ENCODE measurements around the gene PRKCA.

The PRKCA gene

DNA sequence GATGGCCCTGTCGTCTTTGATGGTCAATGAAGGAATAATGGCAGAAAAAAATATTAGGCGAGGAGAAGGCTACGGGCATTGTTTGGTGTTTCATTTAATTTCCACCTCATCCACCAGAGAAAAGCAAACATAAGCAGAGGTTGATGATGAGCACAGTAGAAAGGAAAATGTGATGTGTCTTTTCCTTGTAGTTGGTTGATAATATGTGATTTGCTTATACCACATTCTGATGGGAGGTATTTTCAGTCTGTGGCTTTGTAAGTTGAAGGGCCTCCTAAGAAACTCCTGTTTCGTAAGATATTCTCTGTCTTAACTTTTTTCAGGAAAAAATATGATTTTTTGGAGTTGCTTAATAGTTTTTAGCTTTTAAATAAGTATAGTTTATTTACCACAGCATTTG, 215.7 kb downstream of the PRKCA start:
- no peak for DNase-seq (ENCODE audit: low read depth in 2 of 2)

DNA sequence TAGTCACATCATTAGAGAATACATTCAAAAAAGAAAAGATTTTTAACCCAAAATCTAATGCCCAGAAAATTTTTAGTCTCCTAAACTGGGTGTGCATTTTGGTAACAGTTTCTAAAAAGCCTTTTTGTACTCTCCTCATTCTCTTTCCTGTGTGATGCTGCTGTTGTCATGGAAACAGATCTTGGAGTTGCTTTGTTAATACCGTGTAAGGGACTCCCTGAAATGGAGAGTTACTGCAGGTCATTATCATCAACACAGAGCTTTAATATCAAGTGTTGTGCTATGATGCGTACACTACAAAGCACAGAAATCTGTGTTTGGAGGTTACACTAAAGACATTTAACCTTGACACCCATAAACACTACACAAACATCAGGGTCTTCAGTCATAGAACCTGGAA, 216.3 kb downstream of the PRKCA start:
- no peak for DNase-seq (ENCODE audit: low read depth in 2 of 2)

DNA sequence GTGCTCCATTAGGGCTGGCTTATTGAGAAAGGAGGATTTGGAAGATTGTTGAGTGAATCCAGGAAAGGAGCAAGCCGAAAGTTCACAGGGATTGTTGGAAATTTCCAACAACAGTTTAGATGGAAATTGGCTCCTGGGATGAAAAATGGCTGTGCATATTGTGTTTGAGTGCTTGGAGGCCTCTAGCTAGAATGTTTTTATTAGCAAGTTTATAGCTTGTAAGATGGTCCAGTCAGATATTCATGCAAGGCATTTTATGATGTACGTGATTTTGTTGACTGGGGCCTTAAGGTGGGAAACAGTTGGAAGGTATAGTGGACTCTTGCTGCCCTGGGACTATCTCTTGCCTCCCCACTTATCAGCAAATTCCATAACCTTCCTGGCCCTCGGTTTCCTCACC, 216.7 kb downstream of the PRKCA start:
- DNase-seq (ENCODE audit: low read depth in 2 of 2): no peak

DNA sequence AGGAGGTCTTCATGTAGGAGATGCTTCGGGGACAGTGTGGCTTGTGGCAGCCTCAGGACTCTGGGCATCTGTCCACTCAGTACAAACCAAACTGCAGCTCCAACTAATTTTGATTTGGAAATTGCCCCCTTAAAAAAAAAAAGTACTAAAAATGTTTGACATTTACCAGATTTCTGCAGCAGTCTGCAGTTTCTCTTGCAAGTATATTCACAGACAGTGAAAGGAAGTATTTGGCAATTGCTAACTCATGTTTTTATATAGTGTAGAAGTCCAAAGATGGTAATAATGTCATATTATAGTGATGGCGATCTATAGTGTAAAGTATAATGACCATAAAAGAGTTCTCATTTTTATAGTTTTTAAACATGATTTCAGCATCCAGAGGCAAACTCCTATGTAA, 218.6 kb downstream of the PRKCA start:
- DNase-seq (ENCODE audit: low read depth in 2 of 2): no peak

DNA sequence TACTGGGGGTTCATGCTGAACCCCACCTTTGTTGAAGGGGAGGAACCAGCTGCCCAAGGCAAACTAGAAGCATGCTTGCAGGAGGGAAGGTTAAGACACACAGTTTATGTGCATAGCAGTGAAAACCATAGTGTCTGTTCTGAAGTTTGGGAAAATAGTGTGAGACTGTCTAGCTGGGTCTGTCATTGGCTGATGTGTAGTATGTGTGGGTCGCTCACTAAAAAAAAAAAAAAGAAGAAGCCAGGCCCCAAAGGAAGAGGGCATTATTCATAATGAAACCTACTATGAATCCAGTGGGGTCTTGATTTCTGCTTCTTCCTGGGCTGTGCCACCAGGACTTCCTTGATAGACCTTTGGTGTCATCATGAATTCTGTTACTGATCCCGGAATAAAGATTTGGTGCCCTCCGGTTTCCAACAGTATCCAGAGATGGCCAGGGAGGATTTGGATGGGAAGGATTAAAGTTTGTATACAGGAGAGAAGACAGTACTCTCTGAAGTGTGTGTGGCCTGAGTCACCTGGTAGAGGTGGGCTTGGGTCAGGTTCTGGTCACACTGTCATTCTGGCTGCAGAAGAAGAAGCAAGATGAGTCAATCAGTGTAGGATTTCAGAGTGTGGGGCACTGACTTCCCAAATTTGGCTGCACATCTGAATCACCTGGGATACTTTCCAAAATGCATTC, 220.3 kb downstream of the PRKCA start:
- no peak for DNase-seq (ENCODE audit: low read depth in 2 of 2)

DNA sequence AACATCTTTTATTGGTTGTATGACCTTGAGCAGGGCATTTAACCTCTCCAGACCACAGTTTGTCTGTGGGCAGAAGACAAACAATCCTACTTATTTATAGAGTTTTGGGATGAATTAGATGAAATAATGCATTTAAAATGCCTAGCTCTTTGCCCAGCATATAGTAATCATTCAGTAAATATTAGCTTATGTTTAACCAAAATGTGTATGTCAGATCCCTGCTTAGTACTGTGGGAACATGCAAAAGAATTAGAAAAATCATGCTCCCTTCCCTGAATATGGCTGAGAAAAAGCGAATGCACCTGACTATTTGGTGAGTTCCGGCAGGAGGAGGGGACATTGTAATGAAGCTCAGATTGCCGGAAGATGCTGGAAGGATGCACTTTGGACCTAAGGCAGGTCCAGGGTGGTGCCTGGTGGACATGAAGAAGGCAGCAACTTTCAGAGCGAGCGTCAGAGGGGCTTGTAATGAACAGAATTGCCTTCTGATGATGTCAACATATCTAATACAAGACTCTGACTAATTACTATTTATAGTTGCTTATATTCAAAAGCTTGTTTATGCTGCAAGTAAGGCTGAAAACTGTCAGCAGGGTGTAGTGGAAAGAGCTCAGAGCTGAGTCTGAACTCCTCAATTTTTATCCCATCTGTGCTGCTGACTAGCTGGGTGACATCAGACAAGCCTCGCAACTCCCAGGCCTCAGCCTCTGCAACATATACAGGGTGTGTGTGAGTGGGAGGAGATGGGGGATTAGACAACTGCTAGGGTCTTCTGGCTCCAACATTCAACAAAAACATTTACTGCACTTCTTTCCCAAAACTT, 221.2 kb downstream of the PRKCA start:
- DNase-seq (ENCODE audit: low read depth in 2 of 2): no peak

DNA sequence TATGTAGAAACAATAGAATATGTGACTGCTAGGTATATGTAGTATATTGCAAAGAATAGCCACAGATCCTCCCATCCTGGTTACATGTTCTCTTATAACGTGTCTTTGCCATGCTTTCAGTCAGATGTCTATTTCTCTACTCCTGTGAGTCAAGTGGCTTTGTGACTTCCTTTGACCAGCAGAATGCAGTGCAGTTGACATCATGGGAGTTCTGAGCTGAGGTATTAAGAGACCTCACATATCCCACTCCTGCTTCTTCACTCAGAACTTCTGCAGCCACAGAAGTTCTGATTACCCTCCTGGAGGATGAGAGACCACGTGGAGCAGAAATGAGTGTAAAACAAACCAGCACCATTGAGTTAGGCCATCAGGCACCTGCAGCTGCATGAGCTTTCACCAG, 222.5 kb downstream of the PRKCA start:
- DNase-seq (ENCODE audit: low read depth in 2 of 2): no peak

DNA sequence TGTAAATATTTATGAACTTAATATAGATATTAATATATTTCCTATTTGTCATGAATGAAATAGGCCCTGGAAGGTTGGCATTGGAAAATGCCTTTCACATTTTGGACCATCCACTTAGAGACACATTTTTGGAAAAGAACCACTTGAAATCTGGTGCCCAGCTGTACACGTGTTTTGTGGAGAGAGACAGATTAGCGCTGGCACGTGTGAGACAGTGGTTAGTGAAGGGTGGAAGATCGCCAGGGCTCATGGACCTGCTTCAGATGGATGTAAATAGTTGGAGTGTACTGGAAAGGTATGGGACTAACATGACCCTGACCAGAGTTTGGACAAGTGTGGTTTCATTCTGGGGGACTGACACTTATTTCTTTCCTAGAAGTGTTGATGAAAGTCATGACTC, 222.9 kb downstream of the PRKCA start:
- no peak for DNase-seq (ENCODE audit: low read depth in 2 of 2)

DNA sequence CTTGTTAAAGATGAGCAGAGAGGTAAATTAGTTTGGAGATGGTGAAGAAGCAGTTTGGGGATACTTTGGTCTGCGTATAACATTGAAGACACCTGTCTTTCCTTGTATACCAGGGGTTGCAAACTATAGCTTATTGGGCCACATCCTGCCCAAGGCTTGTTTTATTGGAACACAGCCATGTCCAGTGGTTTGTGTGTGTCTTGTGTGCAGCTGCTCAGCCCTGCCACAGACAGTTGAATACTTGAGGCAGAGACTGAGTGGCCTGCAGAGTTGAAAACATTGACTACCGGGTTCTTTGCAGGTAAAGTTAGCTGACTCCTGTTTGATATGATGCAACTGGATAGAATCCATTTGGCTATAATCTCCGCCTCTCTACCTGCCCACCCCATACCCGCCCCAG, 224.4 kb downstream of the PRKCA start:
- no peak for DNase-seq (ENCODE audit: low read depth in 2 of 2)

DNA sequence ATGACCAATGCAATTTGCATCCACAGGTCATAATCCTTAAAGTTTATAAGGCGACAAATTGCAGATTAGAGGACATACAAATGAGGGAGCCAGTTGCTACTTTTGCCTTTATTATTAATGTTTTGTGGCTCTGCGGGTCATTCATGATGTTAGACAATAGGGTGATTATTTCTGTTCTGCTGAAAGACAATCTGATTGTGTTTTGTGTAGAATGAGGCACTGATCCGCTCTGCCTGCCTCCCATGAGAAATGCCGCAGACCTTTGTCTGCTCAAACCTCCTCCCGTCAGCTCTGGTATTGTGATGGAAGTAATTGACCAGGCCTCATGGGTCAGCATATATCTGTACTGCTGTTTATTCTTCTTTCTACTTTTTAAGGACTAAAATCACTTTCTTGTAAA, 224.9 kb downstream of the PRKCA start:
- no peak for DNase-seq (ENCODE audit: low read depth in 2 of 2)

DNA sequence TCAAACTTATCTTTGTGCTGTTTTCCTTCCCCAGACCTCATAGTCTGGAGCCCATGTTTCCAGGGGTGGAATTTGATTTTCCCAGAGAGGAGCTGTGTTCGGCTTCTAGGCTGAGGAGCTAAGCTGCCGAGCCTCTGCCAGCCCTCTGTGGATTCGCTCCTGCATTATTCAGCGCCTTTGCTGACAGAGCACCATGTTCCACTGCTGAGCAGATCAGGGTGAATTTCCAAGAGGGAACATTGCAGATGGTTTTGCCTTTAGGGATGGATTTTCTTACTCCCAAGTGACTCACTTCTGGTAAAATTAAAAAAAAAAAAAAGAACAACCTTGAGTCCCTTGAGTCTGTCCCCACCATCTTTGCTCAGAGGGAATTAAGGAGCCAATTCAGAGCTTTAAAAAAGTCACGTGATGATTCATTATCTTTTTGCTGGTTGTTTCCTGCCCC, 229.5 kb downstream of the PRKCA start:
- DNase-seq (ENCODE audit: low read depth in 2 of 2): no peak

DNA sequence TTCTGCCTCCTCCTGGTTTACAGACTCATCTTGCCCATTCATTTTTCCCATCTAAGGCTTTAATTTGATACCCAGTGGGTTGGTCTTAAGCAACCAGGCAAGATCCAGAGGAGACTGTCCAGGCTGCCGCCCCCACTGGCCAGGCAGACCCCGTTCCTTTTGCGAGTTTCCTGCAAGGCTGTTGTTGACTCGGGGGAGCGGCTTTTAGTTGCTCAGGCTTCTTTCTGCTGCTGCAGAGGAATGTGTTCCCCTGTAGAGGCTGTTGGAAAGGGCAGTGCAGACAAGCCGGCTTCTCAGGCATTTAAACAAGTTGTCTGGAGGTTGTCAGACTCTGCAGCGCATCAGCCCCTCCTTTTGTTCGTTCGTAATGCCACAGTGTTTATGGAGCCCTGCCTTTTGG, 231.2 kb downstream of the PRKCA start:
- no peak for DNase-seq (ENCODE audit: low read depth in 2 of 2)

DNA sequence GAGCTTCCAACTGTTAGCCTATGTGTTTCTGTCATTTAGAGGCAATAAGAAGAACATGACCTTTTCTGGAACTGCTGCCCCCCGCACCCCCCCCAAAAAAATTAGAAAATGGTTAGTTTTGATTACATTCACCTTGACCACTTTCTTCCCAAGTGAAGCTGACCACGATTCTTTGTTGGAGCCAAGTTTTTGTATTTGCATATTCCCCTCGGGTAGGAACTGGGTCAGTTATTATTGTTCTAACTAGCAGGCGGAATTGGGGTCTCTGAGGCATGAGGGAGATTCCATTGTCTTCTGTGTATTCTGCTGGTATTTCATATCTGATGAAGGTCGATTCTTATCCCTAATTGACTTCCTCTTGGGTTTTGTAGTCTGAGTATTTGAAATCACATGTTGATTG, 231.6 kb downstream of the PRKCA start:
- no peak for DNase-seq (ENCODE audit: low read depth in 2 of 2)

DNA sequence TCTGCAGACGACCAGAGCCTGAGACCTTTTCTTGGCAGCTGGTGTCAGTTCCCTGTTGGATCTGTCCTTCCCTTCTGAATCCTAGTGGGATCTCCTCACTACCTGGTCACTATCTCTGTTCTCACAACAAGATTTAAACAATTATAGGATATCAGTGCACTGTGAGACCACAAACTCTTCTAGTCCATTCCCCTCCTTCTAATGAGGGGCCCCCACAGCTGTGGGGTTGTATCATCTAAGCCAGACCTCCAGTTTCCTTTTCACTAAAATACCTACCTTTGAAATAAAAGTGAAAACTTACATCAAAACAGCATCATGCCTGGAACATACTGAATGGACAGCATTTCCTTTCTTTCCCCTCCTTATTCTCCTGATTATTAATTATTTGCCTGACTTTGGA, 233.2 kb downstream of the PRKCA start:
- DNase-seq (ENCODE audit: low read depth in 2 of 2): no peak

DNA sequence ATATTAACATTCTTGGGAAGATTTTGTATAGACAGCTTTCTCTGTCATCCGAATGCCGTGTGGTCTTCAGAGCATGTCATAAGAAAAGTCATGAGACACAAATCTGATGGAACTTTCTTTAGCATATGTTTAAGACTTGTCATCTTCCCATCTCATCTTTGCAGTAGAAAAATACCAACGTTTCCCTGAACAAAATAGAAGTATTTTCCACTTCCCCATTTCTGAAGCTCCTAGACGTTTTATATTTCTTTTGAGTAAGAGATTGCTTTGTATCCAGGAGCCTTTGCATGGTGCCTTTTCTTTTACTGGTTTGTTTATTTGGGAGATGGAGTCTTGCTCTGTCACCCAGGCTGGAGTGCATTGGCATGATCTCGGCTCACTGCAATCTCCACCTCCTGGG, 235.1 kb downstream of the PRKCA start:
- no peak for DNase-seq (ENCODE audit: low read depth in 2 of 2)

DNA sequence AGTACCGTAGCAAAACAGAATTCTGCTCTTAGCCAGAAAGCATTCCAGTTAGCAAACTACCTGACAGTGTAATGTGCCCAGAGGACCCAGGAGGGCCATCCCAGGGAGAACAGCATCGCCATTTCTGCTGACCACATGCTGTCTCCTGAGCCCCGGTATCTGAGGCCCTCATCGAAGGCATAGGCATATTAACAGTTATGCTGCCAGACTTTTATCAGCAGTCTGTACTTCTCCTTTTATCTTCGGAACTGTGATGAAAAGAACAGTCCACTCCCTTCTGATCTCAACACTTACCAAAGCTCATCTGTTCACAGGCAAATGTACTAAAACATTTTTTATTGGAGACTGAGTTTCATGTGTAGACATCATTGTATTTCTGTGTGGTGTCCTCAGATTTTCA, 236.4 kb downstream of the PRKCA start:
- no peak for DNase-seq (ENCODE audit: low read depth in 2 of 2)

DNA sequence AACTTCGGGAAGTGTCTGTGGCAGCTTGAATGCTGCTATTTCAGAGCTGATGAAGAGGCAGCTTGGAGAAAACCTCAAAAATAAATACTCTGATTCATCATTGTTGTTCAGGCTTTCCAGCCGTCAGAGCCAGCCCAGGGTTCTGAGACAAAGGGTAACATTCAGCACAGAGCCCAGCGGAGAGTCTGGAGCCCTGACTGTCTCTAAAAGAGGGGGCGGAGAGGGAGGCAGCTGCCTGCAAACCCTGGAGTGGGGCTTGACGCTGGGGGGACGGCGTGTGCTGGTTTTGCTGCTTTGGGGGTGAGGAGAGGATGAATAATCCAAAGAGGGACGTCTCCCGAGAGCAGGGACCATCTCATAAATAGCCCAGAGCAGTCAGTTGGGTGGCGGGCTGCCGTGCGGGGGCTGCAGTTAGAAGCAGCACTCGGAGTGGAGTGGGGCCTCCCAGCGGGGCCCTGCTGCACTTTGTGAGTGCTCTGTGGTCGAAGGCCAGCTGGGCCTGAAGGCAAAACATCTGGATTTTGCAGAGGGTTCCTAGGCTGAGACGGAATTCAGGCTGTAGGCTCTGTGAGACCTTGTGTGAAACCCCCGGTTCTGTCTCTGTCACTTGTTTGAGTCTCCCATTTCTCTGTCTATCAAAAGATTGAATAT, 237.8 kb downstream of the PRKCA start:
- DNase-seq (ENCODE audit: low read depth in 2 of 2): no peak

DNA sequence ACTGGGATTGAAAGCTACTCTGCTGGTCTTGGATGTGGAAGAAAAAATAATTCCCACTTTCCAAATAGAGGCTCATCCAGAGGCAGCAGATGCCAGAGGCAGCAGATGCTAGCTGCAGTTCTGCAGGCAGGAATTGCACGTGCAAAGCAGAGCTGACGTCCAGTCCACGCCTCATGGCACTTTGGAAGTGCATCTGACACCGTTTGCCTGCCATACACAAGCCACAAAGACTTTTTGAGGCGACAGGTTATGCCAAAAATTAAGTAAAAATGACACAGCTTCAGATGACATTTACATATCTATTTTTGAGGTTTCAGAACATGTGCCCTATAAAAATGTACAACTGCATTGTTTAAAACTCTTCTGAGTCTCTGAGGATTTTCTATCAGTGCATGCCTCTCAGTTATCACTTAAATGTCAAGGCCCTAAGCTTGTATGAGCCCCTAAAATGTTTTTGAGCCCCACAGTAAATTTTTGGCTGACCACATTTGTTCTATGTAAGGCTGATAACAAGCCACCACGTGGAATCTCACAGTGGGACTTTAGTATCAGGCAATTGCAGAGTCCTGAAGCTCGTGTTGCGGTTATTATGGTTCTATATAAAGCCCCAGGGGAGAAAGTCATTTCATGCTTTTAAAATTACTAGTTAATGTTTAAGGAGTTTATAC, 239.2 kb downstream of the PRKCA start:
- no peak for DNase-seq (ENCODE audit: low read depth in 2 of 2)

DNA sequence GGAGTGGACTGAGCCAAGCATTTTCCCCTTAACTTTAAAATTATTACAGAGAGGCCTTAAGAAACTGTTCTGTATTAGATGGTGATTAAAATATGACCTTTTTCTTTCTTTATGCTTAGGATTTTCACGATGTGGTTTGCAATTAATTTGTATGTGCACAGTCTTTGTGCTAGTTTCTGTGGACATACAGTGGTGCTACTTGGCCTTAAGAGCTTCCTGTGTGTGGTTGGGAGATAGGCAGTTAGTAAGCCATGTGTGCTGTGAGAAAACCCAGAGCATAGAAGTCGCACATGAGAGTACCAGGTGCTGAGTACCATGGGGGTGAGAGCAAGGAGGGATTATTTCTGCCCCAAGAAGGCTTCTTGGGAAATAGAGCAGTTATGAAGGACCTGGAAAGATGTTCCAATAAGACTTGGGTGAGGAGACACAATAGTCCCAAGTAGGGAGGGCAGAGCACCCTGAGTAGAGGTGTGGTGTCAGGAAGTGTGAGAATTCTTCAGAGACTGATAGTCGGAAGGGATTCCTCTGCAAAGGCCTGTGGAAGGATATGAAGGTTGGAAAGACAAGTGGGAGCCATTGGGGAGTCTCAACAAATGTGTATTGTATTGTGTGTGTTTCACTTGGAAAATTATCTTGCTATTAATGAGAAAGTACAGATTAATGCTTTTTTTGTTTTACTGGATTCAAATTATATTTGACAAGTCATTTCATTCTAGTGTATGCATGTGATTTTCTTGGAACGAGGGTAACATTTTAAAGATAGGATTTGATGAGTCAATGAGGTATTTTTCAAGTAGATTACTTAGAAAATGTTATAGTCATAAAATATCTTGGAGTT, 239.9 kb downstream of the PRKCA start:
- DNase-seq (ENCODE audit: low read depth in 2 of 2): no peak

DNA sequence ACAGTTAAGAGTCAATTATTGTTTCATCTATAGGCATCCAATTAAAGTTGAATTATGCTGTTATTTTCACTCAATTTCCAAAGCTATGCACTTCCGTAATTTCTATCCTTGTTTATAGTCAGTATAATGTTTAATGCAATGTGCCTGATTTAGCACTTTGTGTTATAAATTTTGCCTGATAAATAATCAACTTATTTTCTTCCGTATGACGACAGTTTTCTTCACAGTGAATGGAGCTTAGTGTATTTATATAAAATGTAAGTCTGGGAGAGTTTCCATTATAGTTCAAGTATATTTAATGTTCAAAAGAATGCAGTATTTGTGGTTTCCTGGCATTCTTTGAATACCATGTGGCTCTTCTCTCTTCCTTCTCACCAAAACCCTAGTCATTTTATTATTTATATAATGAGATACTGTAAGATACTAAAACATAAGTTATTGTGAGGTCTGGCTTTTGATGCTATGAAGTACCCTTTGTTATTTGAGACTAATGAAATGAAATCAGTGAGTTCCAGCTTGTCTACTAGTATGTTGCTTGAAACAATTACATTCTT, 240.6 kb downstream of the PRKCA start:
- no peak for DNase-seq (ENCODE audit: low read depth in 2 of 2)

DNA sequence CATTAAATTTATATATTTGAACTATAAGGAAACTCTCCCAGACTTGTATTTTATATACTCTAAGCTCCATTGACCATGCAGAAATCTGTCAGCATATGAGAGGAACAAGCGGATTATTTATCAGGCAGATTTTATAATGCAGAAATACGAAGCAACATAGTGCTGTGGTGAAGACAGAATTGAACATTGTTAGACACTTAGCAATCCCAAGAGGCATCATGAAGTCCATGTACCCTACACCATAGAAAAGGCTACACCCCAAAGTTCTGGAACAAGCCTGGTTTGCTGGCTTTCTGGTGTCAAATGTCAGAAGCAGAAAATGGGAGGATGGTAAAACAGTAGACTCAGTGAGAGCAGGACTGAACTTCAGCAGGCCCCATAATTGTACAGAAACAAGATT, 241.1 kb downstream of the PRKCA start:
- no peak for DNase-seq (ENCODE audit: low read depth in 2 of 2)
